GF-D8 (cell line): ENCODE results near the gene RBFOX2.
"Not testable (repeated sequence)": the region's sequence is repeated elsewhere in the genome, so short reads cannot be mapped to it uniquely, and the experiment has no call there.

ENCODE experiments used
- DNase-seq: peaks from one replicate; lab custom pipeline; 2025; lab: John Stamatoyannopoulos, UW

Gene RBFOX2

DNA sequence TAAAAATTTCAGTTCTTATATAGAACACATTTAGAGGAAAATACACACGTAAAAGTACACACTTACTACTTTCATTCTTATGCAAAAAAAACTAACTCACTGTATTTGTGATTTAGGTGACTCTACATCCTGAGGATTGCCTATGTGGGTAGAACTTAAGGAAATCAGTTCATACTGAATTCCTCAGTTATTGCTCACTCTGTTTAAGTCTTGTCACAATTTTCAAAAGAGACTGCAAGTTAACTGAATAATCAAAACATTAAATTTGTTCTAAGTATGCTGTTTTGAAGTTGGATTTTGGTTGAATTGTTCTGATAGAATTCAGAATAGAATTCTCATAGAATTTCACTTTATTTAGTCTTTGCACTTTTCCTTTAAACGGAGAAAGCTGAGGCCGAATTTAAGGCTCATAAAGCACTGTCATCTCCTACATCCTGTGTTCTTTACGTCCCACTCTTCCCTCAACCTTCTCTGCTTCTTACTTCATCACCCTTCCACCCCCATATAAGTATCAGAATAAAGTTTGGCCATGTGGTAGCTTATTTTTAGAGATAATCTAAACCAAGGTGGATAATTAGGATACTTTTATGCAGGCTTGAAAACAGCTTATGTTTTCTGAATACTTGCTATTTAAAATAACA lies 251.2 kb downstream of the RBFOX2 start:
- DNase-seq, result no peak

GRCh38 chr22:35775339-35775738 lies 253.3 kb downstream of the RBFOX2 start:
- DNase-seq, result no peak

- no peak for DNase-seq
These were observed 258.6 kb downstream of the RBFOX2 start for GRCh38 chr22:35769974-35770373.

GRCh38 chr22:35766654-35767580 lies 261.7 kb downstream of the RBFOX2 start:
- no peak for DNase-seq

DNA sequence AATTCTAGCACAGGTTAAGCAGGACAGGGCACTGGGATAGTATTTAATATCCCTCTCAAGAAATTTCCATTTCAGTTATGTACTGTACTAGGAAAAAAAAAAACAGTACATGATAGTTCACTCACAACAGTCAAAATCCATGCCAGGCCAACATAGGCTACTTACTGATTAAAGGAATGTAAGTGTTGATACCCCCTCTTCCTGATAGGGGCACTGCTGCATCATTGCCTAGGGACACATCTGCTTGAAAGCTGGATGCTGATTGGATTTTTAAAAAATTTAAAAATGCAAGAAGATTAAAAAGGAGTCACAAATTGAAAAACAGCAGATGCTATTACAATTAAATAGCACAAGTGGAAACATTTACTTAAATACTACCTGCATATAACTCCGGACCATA lies 267.6 kb downstream of the RBFOX2 start:
- no peak for DNase-seq

DNA sequence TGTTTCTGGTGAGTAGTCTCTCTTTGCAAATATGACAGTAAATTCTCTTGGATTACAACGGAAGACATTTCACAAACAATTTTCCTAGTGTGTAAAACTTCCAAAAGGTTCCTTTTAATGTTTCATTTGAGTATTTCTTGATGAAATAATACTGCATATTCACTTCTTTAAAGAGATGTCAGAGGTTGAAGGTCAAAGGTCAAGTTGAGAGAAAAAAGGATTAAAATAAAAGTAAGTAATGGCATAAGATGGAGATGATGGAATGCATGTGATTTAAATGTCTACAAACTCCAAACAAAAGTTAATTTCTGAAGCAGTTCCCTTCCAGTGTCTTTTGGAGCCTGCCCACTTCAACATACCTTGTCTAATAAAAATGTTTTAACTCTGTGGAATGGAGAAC lies 270.2 kb downstream of the RBFOX2 start:
- DNase-seq, result no peak

DNA sequence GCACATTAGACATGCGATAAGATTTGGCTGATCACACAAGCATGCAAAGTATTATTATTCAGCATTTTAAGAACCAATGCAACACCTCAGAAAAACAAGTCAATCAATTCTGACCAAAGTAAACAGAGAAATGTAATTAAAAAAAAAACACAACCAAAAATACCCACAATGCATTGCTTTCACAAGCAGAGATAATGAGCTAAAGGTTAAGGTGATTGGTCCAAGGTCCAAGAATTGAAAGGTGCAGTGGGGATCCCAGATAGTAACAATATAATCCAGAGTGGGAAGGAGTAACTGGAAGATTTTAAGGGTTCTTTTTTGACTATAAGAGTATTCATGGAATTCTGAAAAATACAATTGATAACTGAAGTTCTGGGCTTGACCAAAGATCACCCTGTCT lies 271.9 kb downstream of the RBFOX2 start:
- no peak for DNase-seq

GRCh38 chr22:35754761-35755160 lies 273.9 kb downstream of the RBFOX2 start:
- no peak for DNase-seq

GRCh38 chr22:35752863-35753189 lies 275.8 kb downstream of the RBFOX2 start:
- DNase-seq, result no peak

DNA sequence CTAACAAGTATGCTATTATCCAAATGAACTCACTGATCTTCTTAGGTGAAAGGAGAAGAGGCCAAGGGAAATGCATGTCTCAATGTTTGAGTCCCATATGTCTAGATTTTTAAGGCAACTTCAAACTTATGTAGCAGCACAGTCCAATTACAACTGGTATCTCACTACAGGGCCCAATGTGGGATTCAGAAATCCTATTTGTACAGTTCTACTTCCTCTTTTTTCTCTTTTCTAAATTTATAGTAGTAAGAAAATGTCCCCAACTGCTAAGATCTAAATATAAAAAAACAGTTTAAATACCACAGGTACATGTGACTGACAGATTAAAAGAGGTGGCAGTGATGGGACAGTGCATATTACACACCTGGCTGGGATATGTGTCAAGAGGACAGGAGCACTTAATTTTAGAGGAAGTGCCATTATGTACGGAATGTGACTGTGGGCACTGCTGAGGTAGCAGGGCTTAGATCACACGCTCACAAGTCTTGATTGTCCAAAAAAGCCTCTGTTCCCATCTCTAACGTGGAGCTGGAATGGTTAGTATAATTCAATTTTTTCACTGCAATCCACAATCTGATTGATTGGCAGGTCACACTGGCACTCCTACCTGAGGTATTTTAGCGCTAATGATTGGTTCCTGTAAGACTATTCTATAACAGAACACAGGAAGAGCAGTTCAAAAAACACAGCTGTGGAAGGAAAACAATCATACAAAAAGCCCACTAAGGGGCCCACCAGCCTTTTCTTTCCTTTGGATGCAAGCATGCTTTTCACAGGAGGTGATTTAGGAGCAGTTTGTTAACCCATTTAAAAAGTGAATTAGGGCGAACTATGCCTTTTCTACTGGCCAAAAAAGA lies 276.4 kb downstream of the RBFOX2 start:
- no peak for DNase-seq

- no peak for DNase-seq
These were observed 278.8 kb downstream of the RBFOX2 start for GRCh38 chr22:35749808-35750207.

GRCh38 chr22:35746946-35747703 lies 281.5 kb downstream of the RBFOX2 start:
- DNase-seq, result no peak

GRCh38 chr22:35746248-35746647 lies 282.4 kb downstream of the RBFOX2 start:
- DNase-seq, result no peak

DNA sequence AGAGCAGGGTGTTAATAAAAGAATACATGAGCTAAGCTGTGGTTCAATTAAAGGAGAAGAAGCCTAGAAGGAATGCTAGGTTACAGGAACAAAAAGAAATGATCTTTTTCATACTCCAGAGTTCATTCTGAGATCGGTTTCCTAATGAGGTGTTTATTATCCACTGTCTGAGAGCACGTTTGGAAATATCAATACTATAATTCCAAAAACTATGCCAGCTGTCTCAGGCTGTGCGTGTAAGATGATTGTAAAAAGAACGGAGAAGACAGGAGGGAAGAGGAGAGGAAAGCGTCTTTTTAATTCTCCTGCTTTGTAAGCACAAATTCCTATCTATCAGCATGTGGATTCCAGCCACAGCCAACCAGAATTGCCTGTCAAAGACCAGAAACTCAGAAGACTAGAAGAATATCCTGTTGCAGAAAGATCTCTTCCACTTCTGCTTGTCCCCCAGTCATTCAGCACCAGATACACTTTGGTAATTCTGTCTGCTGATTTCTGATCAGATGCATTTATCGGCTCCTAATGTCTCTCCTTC lies 285.2 kb downstream of the RBFOX2 start:
- no peak for DNase-seq

GRCh38 chr22:35742342-35743100 lies 286.1 kb downstream of the RBFOX2 start:
- no peak for DNase-seq

DNA sequence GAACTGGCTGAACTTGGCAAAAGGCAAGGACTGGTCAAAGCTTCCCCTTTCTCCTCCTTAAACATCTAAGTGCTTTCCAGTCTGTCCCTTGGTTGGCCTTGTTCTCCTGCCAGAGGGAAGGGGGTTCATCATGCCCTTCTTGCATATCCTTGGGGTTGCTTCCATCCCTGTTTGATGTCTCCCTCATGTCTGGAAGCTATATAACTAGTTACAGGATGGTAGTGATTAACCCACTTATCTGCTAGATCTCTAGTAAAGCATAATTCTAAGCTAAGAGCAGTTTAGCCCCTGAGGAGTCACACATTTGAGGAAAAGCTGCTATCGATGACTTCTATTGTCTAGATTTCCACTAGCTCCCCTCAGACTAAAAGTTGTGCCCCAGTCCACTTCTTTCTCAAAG lies 288.0 kb downstream of the RBFOX2 start:
- no peak for DNase-seq

DNA sequence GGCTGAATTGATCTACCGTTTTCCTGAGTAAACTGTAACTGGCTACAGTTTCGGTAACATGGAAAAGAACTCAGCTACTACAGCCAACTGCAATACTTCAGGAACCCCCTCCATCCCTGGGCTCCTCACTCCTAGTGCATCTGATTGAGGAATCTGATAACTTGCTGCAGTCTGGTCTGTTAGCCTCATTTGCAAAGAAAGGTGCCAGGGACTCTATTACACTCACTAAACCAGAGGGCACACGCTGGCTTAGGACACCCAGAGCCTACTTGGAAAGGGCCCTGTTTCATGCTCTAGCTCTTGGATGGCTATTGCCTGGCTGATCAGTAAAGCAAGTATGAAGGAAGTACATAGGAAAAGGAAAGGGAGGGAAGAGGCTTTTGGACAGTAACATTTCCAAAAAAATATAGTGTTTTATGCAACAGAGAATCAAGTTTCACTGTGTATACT lies 288.7 kb downstream of the RBFOX2 start:
- DNase-seq, result no peak

GRCh38 chr22:35739076-35739930 lies 289.3 kb downstream of the RBFOX2 start:
- DNase-seq, result no peak

DNA sequence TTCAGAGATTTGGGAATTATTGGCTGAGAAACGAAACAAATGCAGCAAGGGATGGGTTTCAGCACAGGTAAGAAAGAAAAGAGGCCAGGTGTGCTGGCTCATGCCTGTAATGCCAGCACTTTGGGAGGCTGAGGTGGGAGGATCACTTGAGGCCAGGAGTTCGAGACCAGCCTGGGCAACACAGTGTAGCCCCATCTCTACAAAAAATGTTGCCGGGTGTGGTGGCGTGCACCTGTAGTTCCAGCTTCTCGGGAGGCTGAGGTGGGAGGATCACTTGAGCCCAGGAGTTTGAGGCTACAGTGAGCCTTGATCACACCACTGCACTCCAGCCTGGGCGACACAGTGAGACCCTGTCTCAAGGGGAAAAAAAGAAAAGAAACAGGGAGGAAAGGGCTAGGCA lies 290.7 kb downstream of the RBFOX2 start:
- not testable (repeated sequence) for DNase-seq

DNA sequence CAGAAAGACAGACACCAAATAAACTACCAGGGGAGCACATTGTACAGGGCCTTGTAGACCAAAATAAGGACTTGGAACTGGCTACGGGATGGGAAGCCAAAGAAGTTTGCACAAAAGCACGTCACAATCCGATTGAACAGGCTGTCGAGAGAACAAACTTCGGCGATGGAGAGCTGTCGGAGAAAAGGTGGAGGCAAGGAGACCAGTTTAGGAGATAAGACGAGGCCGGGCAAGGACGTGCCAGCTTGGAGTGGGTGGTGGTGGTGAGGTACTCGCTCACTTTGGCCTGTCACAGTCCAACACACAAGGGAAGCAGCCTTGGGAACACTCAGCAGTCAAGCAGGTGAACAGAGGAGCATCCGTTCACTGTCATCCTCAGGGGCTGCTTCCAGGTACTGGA lies 291.9 kb downstream of the RBFOX2 start:
- DNase-seq, result no peak
